Right cardiac atrium (tissue), 5 donors: ENCODE data around the gene CORO6. TPM values are rescaled to one million over a fixed set of nuclear protein-coding genes. Genes with fewer than 3 reads are reported as not detected.

ENCODE experiments used
- ATAC-seq, 2 donors: fragments of 200-7000 bp; cut with Tn5 transposase; one replicate each; pipeline versions ENCODE4 v1.8.0 to v1.9.1; 2020; ENCODE audit warnings: moderate library complexity in 2 of 2, mild to moderate bottlenecking in 1 of 2
- DNase-seq, 3 donors: peaks; one replicate each; pipeline ENCODE4 v3.0.0-alpha.2; 2020
- H3K27ac ChIP-seq: one replicate; pipeline ENCODE4 v1.5.1; 2013; ENCODE audit warnings: mild to moderate bottlenecking, low read length, control low read depth, moderate library complexity
- H3K27me3 ChIP-seq: one replicate; pipeline ENCODE4 v1.6.1; 2013; ENCODE audit not compliant: control insufficient read depth, insufficient read depth
- H3K4me1 ChIP-seq: one replicate; pipeline ENCODE4 v1.6.1; 2013; ENCODE audit warnings: low read length; ENCODE audit not compliant: control insufficient read depth, insufficient read depth
- H3K4me3 ChIP-seq: one replicate; pipeline ENCODE4 v1.5.1; 2013; ENCODE audit warnings: low read length, control low read depth
- H3K9me3 ChIP-seq: one replicate; pipeline ENCODE4 v1.6.1; 2013; ENCODE audit warnings: low read length; ENCODE audit not compliant: control insufficient read depth
- WGBS: extraction: QIAGEN DNeasy Blood & Tissue Kit; methylation state at CpG from one replicate; pipeline ENCODE4 v1.1.7; 2013; 5-methylcytosine and 5-hydroxymethylcytosine counted together
- intact Hi-C, 4 donors: fragments of 100-400 bp; cut with DNase I; formaldehyde crosslinking; loops; one replicate each; pipeline versions ENCODE4 v1.11.0 to v1.14.0; 2022 to 2023
- polyA plus RNA-seq: library from polyadenylated mRNA; stranded (reverse); fragments of 200-250 nt; gene quantifications from one replicate; pipeline ENCODE4 v1.2.3, GENCODE V29; 2013
- total RNA-seq, 4 donors: library from RNA; stranded (reverse); fragmentation: NEBNext Ultra II Directional; extraction: Animal tissue kit (Norgen Biotek cat#: 25700); gene quantifications; one replicate each; pipeline ENCODE4 v1.2.1, GENCODE V29; 2021
- donor health status: healthy with polysubstance abuse.
- donor health status: DM: no; HTN: yes; CAD: no.
- donor health status: DM: no; HTN: no; CAD: no.
- donor health status: DM: no; HTN: yes; CAD: no; lungs with severe emphysema.
- donor health status: DM: yes; HTN: yes; CAD: no.

CORO6 gene
- total and polyA plus RNA-seq, 5 donors = 93.5 to 148 (median 108) TPM

GRCh38 chr17:29581583-29582253 is 41.0 kb downstream of the CORO6 start:
- peaks cover 11% of the 10 kb centered on the region for H3K4me1 ChIP-seq
- H3K27ac ChIP-seq = no peak overlapping the region
- no peak overlapping the region for H3K4me3 ChIP-seq
- intact Hi-C loops = no loop called here
- H3K9me3 ChIP-seq = no peaks in the 10 kb centered on the region
- WGBS = 89% methylated on average over 20 of the region's 20 CpGs
- no peak for ATAC-seq
- peak in 2 of 3 donors; percentile 53 to 58 for DNase-seq
- H3K27me3 ChIP-seq = no peaks in the 10 kb centered on the region

- Histone ChIP-seq H3K9me3 (no peaks in the 10 kb centered on the region), H3K4me1 (peaks cover 7% of the 10 kb centered on the region), H3K4me3 (no peak overlapping the region), H3K27ac (no peak overlapping the region), H3K27me3 (no peaks in the 10 kb centered on the region)
- peak; percentile 87 to 95 (median 93) for DNase-seq
- 61% methylated on average over 15 of the region's 15 CpGs for WGBS
- intact Hi-C loops = no loop called here
- peak; percentile 60 to 62 for ATAC-seq
Observed at GRCh38 chr17:29579866-29580771, 42.6 kb downstream of the CORO6 start.

GRCh38 chr17:29578626-29579485 is 43.9 kb downstream of the CORO6 start:
- intact Hi-C loops = no loop called here
- ATAC-seq (no peak), DNase-seq (peak in 2 of 3 donors; percentile 33 to 38)
- H3K27ac ChIP-seq = no peak overlapping the region
- peaks cover 2% of the 10 kb centered on the region for H3K4me1 ChIP-seq
- 92% methylated on average over 14 of the region's 14 CpGs for WGBS
- H3K4me3 ChIP-seq = no peak overlapping the region
- no peaks in the 10 kb centered on the region for H3K27me3 ChIP-seq
- H3K9me3 ChIP-seq = no peaks in the 10 kb centered on the region

DNA sequence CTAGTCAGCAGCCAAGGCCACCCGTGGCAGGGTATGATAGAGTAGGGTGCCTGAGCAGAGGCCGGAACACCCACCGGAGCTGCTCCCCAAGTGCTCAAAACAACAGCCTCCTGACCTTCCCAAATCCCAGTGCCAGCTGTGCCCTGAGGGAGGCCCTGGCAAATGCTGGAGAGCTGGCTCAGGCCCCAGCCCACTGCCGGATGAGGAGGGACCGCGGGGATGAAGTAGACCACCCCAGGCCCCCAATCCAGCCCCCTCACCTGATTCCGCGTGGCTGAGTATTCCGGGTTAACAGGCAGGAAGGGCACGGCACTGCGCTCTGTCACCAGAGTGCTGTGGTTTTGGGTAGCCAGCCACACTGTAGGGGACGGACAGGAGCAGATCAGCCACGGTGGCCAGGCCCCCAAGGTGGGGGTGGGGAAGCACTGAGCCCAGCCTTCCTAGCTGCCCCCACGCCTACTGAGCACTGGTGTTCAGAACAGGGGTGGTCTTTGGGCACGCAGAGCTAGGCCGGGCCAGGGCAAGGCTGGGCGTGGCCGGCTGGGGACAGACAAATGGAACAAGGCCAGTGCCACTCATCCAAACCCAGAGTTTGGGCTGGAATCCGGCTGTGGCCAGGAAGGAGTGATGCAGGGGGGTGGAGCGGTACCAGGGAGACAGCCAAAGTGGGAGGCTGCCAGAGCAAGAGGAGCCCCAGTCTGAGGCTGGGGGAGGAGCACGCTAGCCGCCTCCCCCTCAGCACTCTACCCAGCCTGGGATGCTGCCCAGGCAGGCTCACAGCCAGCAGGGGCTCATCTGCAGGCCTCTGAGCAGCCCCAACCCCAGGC is 45.1 kb downstream of the CORO6 start:
- WGBS = 67% methylated on average over 22 of the region's 22 CpGs
- ATAC-seq (peak in 1 of 2 donors; percentile 9), DNase-seq (peak; percentile 69 to 80 (median 78))
- Histone ChIP-seq H3K4me1 (no peaks in the 10 kb centered on the region), H3K27ac (no peak overlapping the region), H3K27me3 (no peaks in the 10 kb centered on the region), H3K9me3 (no peaks in the 10 kb centered on the region), H3K4me3 (no peak overlapping the region)
- intact Hi-C loops = no loop called here

DNA sequence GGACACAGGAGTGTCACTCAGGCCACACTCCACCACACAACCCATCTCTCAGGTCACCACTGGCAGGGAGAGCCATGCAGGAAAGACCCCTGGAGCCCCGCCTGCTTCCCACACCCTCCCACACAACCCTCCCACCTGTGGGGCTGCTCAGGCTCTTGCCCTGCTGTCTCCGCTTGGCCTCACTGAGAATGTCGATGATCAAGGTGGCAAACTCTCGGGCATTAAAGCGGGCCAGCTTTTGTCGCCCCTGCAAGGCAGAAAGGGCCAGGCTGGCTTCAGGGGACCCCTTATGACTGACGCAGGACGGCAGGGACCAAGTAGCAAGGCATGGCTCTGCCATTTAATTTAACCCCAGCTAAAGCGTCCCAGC is 45.7 kb downstream of the CORO6 start:
- ATAC-seq = no peak
- Histone ChIP-seq H3K4me1 (peaks cover 2% of the 10 kb centered on the region), H3K4me3 (no peak overlapping the region), H3K9me3 (no peaks in the 10 kb centered on the region), H3K27me3 (no peaks in the 10 kb centered on the region), H3K27ac (no peak overlapping the region)
- DNase-seq = peak in 1 of 3 donors; percentile 49
- intact Hi-C loops = no loop called here
- WGBS = 95% methylated on average over 9 of the region's 9 CpGs

GRCh38 chr17:29576214-29577000 is 46.3 kb downstream of the CORO6 start:
- intact Hi-C loops = no loop called here
- peak in 2 of 3 donors; percentile 60 to 66 for DNase-seq
- no peak for ATAC-seq
- WGBS = 92% methylated on average over 37 of the region's 37 CpGs
- no peaks in the 10 kb centered on the region for H3K27me3 ChIP-seq
- H3K4me1 ChIP-seq = peaks cover 4% of the 10 kb centered on the region
- no peak overlapping the region for H3K27ac ChIP-seq
- no peaks in the 10 kb centered on the region for H3K9me3 ChIP-seq
- no peak overlapping the region for H3K4me3 ChIP-seq

DNA sequence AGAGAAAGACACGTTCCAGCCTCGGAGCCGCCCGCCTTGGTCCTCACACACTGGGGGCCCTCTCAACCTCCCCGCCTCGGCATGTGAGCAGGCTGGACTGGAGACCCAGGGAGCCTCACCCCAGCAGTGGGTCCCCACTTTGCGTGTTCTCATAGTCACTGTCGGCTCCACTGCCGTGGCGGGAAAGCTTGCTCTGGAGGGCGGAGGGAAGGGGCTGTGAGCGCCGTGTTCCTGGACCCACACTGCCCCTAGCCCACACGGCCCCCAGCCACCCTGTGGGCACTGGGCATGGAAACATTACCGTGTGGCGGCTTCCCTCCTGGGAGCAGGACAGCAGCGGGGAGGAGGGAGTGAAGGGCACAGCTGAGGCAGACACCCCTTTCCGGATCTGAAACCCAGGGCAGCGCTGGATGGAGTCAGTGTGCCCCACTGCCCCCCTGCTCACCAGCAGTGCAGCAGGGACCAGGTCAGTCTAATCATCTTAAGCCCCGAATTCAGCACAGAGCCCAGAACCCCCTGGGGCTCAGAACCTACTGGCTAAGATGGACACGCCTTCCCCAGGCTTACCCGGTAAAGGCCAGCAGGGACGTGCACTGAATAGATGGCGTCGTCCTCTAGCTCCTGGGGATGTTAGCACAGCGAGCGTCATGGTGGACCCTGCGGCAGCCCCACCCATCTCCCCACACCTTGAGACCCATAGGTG is 47.0 kb downstream of the CORO6 start:
- no peak overlapping the region for H3K4me3 ChIP-seq
- no peaks in the 10 kb centered on the region for H3K27me3 ChIP-seq
- WGBS = 87% methylated on average over 28 of the region's 28 CpGs
- peaks cover 4% of the 10 kb centered on the region for H3K4me1 ChIP-seq
- intact Hi-C loops = no loop called here
- DNase-seq (peak in 2 of 3 donors; percentile 14 to 52), ATAC-seq (no peak)
- H3K27ac ChIP-seq = no peak overlapping the region
- H3K9me3 ChIP-seq = no peaks in the 10 kb centered on the region

- 84% methylated on average over 17 of the region's 17 CpGs for WGBS
- Histone ChIP-seq H3K4me1 (peaks cover 4% of the 10 kb centered on the region), H3K27ac (no peak overlapping the region), H3K4me3 (no peak overlapping the region), H3K9me3 (no peaks in the 10 kb centered on the region), H3K27me3 (no peaks in the 10 kb centered on the region)
- peak in 2 of 3 donors; percentile 20 to 45 for DNase-seq
- no peak for ATAC-seq
- intact Hi-C loops = no loop called here
Observed at GRCh38 chr17:29574732-29575510, 47.8 kb downstream of the CORO6 start.
